GM18907 (cell line): ENCODE data around the gene LPXN.
A peak's percentile ranks its signal among the peaks of the same experiment; 100 is the strongest.

Experiments used
- ATAC-seq: cut with Tn5 transposase; IDR thresholded peaks from one replicate; pipeline ENCODE4 v1.9.1; 2021; ENCODE audit warnings: mild to moderate bottlenecking, moderate library complexity; ENCODE audit not compliant: unreplicated experiment

LPXN gene

GRCh38 chr11:58525037-58525614, 50.5 kb downstream of the LPXN start:
- ATAC-seq: peak; percentile 93

GRCh38 chr11:58524232-58525036, 51.2 kb downstream of the LPXN start:
- ATAC-seq: peak; percentile 38

DNA sequence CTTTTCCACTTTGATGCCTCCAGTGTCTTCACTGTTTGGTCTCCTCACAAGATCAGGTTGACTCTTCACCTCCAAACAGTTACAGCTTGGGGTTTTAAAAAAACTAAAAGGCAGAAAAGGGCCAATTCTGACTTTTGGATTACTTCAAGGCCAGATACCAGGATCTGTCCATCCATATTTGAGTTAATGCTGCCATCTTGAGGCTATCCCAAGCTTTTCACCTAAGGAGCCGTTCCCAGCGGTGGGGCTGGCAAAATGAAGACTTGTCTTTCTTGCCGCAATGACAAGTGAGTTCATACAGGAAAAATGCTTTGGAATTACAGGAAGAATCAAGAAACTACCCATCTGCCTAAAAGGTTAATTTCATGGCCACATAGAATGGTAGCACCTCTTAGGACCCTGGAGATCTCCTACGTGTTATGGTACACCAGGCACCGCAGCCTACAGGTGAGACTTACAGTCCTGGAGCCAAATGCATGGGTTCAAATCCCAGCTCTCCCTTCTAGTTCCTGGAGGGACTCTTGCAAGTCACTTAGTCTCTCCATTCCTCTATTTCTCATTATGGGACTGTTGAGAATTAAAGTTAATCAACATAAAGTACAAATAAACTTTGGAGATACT, 61.8 kb downstream of the LPXN start:
- peak; percentile 78 for ATAC-seq

DNA sequence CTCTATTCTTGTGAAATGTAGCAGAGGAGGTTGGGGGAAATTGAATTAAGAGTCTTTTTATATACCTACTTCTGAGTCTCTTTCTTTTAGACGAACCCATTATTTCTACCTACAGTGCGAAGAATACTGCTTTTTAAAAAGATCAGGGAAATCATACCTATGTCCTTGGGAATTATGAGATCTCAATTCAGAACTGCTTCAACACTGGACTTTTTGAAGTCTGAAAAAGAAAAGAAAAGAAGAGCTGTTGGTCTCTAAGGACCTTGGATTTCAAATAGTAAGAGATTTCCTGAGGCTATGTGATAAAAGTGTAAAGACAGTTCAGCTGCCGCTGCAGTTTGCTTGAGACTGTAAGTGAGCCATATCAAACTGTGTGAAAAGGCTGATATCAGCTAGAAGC, 64.0 kb downstream of the LPXN start:
- ATAC-seq: no peak

DNA sequence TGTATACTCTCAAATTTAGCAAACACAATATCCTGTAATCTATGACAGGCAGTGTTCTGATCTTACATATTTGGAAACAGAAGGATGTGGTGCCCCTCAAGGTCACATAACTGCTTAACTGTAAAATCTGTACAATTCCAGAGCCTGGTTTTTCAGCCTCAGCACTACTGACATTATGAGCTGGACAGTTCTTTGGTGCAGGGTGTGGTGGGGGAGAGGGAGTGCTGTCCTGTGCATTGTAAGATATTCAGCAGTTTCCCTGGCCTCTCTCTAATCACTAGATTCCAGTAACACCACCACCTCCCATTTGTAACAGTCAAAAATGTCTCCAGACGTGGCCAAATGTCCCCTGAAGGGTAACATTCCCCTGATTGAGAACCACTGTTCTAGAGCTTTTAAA, 65.9 kb downstream of the LPXN start:
- no peak for ATAC-seq

- no peak for ATAC-seq
Observed at GRCh38 chr11:58508814-58509213, 66.8 kb downstream of the LPXN start.

DNA sequence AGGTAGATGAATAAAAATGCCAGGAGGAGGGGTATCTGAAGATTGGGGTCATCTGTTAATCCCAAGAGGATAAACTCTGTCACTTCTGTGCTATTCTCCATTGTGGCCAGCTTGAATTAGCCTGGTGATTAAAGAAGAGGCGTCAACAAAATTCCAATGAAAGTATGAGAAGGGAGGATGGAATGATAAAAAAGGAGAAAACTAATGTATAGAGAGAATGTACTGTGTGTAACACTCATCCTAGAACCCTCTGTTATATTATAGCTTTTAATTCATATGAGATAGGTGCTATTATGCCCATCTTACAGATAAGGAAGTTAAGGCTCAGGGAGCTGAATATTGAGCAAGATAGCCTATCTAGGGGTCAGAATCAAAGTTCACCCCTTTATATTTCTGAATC, 67.7 kb downstream of the LPXN start, which contains the start of gene OR5B21:
Gene OR5B21 (minus strand): TSS at position 101 of the 400 bp plus-strand sequence. CDS start 0 bp downstream, at position 101.
- ATAC-seq: no peak

DNA sequence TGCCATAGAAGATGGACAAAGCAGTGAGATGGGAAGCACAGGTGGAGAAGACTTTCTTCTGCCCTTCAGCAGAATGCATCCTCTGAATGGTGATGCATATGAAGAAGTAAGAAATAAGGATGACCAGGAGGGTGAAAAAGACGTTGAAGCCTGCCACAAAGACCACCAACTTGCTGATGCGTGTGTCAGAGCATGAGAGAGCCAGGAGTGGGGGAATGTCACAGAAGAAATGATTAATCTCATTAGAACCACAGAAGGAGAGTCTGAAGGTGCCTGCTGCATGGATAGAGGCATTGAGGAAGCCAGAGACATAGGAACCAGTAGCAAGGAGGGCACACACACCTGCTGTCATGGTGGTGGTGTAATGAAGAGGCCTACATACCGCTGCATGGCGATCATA, 68.3 kb downstream of the LPXN start:
- no peak for ATAC-seq

DNA sequence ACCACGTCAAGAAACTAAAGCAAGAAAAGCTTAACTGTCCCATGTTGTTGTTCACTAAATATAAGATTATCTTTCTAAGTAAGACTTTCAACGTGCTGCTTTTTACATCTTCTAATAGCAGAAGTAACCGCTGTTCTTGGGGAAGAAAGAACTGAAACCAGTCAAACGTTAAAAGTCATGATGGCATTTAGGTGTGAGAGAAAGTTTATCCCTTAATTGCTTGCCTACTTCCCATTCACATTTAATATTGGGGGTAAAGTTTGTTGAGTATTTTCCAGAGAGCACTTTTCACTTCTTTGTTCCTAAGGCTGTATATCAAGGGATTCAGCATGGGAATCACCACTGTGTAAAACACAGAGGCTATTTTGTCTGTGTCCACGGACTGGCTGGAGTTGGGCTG, 68.7 kb downstream of the LPXN start:
- no peak for ATAC-seq

DNA sequence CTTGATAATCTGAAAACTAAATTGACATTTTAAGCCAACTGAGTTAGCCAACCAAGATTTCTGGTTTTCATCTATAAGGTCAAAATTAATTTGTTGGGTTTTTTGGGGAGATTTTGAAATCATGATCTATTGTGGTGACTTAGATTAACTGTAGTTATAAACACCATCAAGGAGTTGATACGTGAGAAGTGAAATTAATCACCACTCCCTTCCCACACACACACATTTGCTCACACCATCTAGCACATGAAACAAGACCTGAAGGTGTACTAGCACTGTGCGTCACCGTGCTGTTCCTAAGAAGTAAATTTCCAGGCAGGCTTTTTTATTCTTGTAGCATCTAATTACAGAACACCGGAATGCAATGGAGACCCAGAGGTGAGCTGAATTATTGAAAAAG, 69.8 kb downstream of the LPXN start:
- ATAC-seq: no peak

- no peak for ATAC-seq
Observed at GRCh38 chr11:58504232-58504631, 71.4 kb downstream of the LPXN start.

DNA sequence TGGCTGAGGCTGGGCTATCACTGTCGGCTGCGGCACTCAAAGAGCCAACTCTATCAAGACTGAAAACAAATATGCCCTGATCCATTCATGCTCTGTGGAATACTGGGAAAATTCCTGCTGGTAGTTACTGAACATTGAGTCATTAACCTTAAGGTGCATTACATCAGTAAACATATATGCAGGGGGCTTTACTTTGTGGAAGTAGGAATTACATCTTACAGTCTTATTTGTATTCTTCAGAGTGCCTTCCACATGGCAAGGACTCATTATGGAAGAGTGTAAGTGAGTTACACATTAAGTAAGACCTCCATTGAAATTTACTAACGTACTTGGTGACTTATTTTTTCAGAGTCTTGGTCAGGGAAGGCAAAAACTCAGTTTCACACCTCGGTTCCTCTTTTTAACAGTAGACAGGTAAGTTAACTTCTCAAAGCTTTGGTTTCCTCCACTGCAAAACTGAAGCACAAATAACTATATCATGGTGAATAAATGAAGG, 72.2 kb downstream of the LPXN start:
- ATAC-seq: peak; percentile 97

DNA sequence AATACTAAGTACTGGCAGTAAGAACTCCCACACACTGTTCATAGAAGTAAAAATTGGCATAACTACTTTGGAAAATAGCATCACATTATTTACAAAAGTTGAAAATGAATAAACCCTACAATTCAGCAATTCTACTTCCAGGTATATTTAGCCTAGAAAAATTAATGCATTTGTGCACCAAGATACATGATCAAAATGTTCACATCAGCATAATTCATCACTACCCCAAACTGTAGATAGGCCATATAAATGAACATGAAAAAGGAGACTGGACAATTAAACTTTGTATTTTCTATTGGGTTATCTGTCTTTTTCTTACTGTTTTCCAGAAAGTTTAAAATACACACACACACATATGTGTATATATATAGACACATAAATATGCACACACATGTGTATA, 73.7 kb downstream of the LPXN start:
- no peak for ATAC-seq

DNA sequence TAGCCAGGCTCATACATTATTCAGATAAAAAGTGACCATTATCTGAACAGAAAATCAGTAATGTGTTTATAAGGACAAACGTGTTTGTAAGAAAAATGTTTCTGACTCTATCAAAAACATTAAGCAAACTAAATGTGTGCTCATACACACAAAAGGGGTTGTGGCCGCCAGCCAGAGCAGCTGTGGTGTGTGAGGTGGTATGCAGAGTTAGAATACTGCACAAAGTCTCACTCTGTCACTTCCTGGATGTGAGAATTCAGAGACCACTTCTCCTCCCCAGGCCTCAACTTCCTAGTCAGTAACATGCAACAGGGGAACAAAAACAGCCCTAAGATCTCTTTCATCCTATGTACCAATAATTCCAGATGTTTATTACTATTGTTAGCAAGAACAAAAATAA, 77.2 kb downstream of the LPXN start:
- ATAC-seq: no peak

DNA sequence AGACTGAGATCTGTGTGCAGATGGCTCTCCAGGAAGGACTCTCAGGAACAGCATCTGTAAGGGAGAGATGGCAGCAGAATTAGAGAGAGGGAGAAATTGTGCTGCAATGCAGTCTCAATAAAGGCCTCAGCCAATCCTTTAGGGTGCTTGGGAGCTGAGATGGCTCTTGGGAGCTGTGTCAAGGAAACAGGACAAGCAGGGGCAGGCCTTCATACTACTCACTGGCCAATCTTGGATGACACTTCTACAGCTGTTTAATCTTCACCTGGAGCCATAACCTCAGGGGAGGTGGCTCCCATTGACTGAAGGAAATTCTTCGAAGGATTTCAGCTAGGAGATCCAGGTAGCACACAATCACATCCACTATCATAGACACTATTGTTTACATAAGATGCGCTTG, 77.7 kb downstream of the LPXN start:
- no peak for ATAC-seq

DNA sequence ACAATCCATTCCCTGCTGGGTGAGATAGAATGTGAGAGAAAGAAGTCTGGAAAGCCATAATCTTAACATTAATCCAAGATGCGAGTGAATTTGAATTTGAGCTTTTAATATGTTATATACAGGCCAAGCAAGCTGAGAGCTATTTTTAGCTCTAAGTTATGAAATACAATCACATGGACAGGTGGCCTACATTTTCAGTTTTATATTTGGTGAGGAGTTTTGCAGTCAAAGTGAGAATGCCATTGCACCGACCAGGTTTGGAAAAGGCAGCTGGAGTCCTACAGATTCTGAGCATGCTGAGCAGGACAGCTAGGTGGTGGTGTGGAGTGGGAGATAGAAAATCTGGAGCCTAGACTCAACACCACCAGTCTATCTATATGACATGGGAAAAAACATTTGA, 79.8 kb downstream of the LPXN start:
- peak; percentile 56 for ATAC-seq

GRCh38 chr11:58494101-58494500, 81.6 kb downstream of the LPXN start:
- ATAC-seq: no peak

- no peak for ATAC-seq
Observed at GRCh38 chr11:58493676-58494075, 82.0 kb downstream of the LPXN start.

DNA sequence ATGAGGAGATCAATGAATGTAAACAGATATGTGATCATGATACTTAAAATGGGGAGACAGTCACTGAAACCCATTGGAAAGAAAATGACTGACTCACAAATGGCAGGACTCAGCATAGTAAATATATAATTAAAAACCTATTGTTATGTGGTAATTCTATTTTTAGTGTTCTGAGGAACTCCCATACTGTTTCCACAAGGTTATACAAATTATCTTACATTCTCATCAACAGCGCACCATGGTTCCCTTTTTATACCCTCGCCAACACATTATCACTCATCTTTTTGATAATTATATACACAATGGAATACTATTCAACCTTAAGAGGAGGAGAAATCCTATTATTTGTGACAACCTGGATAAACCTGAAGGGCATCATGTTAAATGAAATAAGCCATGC, 84.8 kb downstream of the LPXN start:
- no peak for ATAC-seq

- ATAC-seq: no peak
Observed at GRCh38 chr11:58487170-58487569, 88.5 kb downstream of the LPXN start.

DNA sequence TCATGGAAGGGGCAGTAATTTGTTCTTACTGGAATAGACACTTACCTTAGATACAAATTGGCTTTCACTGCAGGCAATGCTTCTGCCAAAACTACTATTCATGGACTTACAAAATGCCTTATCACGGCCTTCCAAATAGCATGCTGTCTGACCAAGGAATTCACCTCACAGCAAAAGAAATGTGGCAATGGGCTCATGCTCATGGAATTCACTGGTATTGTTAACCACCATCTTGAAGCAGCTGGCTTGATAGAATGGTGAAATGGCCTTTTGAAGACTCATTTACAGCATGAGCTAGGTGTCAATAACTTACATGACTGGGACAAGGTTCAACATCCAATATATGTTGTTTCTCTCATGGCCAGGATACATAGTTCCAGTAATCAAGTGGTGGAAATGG, 89.7 kb downstream of the LPXN start:
- ATAC-seq: no peak
